Prostate gland (tissue), 2 donors: ENCODE results near the gene FALEC. TPM values are rescaled to one million over a fixed set of nuclear protein-coding genes. Genes with fewer than 3 reads are reported as not detected.

ENCODE experiments used
- DNase-seq: peaks from one replicate; pipeline ENCODE4 v3.0.0-alpha.2; 2019; ENCODE audit warnings: low spot score
- H3K27ac ChIP-seq, 2 donors: fragments of 200-600 bp; sonication (generic); 2 replicates each; pipeline ENCODE4 v1.5.1; 2017 to 2019
- H3K27me3 ChIP-seq: fragments of 200-600 bp; sonication (generic); replicated peaks from 2 replicates; pipeline ENCODE4 v1.5.1; 2019; ENCODE audit not compliant: insufficient read depth
- H3K36me3 ChIP-seq, 2 donors: fragments of 200-600 bp; sonication (generic); 1 replicate in 1 of 2; 2 replicates in 1 of 2; pipeline versions ENCODE4 v1.5.1 to v1.8.1; 2017 to 2019
- H3K4me1 ChIP-seq: fragments of 200-600 bp; sonication (generic); replicated peaks from 2 replicates; pipeline ENCODE4 v1.5.1; 2019
- H3K4me3 ChIP-seq, 2 donors: fragments of 200-600 bp; sonication (generic); 2 replicates each; pipeline ENCODE4 v1.5.1; 2017 to 2019
- H3K9me3 ChIP-seq: fragments of 200-600 bp; sonication (generic); 2 replicates; pipeline ENCODE4 v1.5.1; 2017
- CTCF ChIP-seq, 4 experiments: fragments of 200-600 bp in 2 of 4; fragments of 450-650 bp in 2 of 4; sonication (generic) in 2 of 4; IDR thresholded peaks; 1 replicate in 3 of 4; 2 replicates in 1 of 4; pipeline ENCODE4 v1.5.1; 2016 to 2019; ENCODE audit warnings: antibody characterized with exemption in 4 of 4, mild to moderate bottlenecking in 2 of 4, moderate library complexity in 2 of 4
- POLR2A ChIP-seq: fragments of 450-650 bp; IDR thresholded peaks from one replicate; pipeline ENCODE4 v1.6.1; 2016; ENCODE audit warnings: antibody characterized with exemption, mild to moderate bottlenecking
- POLR2AphosphoS5 ChIP-seq: sonication (generic); formaldehyde crosslinking; IDR thresholded peaks from one replicate; pipeline ENCODE4 v1.6.1; 2017; ENCODE audit warnings: antibody characterized with exemption
- WGBS: methylation state at CpG from one replicate; pipeline ENCODE4 v1.1.5; 2018; 5-methylcytosine and 5-hydroxymethylcytosine counted together
- intact Hi-C: fragments of 100-400 bp; cut with DNase I; formaldehyde crosslinking; loops from one replicate; pipeline ENCODE4 v1.14.2; 2022
- total RNA-seq, 2 donors: library from RNA; depleted of rRNA; stranded (reverse); fragments of >200 nt; gene quantifications; one replicate each; pipeline ENCODE4 v1.1.0, GENCODE V29; 2016

Gene FALEC
- total RNA-seq, 2 donors from 2014 or later = not detected

GRCh38 chr1:150521196-150521968 lies 5.8 kb downstream of the FALEC start:
- Histone ChIP-seq H3K4me1 (no peaks in the 10 kb centered on the region), H3K36me3 (no peaks in the 10 kb centered on the region), H3K9me3 (no peaks in the 10 kb centered on the region), H3K27ac (no peak overlapping the region), H3K4me3 (no peak overlapping the region), H3K27me3 (no peaks in the 10 kb centered on the region)
- TF ChIP-seq POLR2AphosphoS5 (no peak), POLR2A (no peak), CTCF (IDR thresholded peaks at IDR 0.05) (no peak)
- no peak for DNase-seq
- intact Hi-C loops = no loop called here
- 28% methylated on average over 1 of the region's 1 CpG for WGBS

- 83% methylated on average over 3 of the region's 3 CpGs for WGBS
- H3K27ac ChIP-seq = no peak overlapping the region
- H3K9me3 ChIP-seq = no peaks in the 10 kb centered on the region
- no peaks in the 10 kb centered on the region for H3K36me3 ChIP-seq
- DNase-seq = no peak
- no peak overlapping the region for H3K4me3 ChIP-seq
- intact Hi-C loops = no loop called here
- H3K27me3 ChIP-seq = no peaks in the 10 kb centered on the region
- TF ChIP-seq POLR2A (no peak), CTCF (IDR thresholded peaks at IDR 0.05) (no peak), POLR2AphosphoS5 (no peak)
- no peaks in the 10 kb centered on the region for H3K4me1 ChIP-seq
Observed at GRCh38 chr1:150525348-150525747, 9.8 kb downstream of the FALEC start.

GRCh38 chr1:150528196-150528595 lies 12.6 kb downstream of the FALEC start:
- no peaks in the 10 kb centered on the region for H3K36me3 ChIP-seq
- TF ChIP-seq CTCF (IDR thresholded peaks at IDR 0.05) = no peak
- TF ChIP-seq POLR2AphosphoS5 = no peak
- TF ChIP-seq POLR2A = no peak
- intact Hi-C loops = no loop called here

GRCh38 chr1:150529017-150529416 lies 13.5 kb downstream of the FALEC start:
- DNase-seq = no peak
- TF ChIP-seq POLR2AphosphoS5 (peak; percentile 15), POLR2A (no peak)
- WGBS = 16% methylated on average over 4 of the region's 4 CpGs
- H3K36me3 ChIP-seq = no peaks in the 10 kb centered on the region
- intact Hi-C loops = no loop called here
- no peaks in the 10 kb centered on the region for H3K27me3 ChIP-seq
- no peak overlapping the region for H3K4me3 ChIP-seq
- no peaks in the 10 kb centered on the region for H3K4me1 ChIP-seq
- no peaks in the 10 kb centered on the region for H3K9me3 ChIP-seq
- peak overlapping the region in 1 of 2 donors; percentile 27 for H3K27ac ChIP-seq

More at GRCh38 chr1:150528196-150528595, 12.6 kb downstream of the FALEC start:
- Histone ChIP-seq H3K9me3 (no peaks in the 10 kb centered on the region), H3K27me3 (no peaks in the 10 kb centered on the region), H3K4me3 (no peak overlapping the region), H3K4me1 (no peaks in the 10 kb centered on the region), H3K27ac (no peak overlapping the region)
- 84% methylated on average over 1 of the region's 1 CpG for WGBS
- no peak for DNase-seq

- Histone ChIP-seq H3K4me3 (no peak overlapping the region), H3K27me3 (no peaks in the 10 kb centered on the region), H3K9me3 (no peaks in the 10 kb centered on the region), H3K4me1 (no peaks in the 10 kb centered on the region), H3K36me3 (no peaks in the 10 kb centered on the region), H3K27ac (no peak overlapping the region)
- no peak for DNase-seq
- intact Hi-C loops = loop anchor here (5.0 kb wide), 2 partner anchors 43 to 58 kb away; partner anchors contain the start of gene TARS2
- TF ChIP-seq POLR2A (no peak), CTCF (IDR thresholded peaks at IDR 0.05) (no peak), POLR2AphosphoS5 (no peak)
- 95% methylated on average over 14 of the region's 14 CpGs for WGBS
Observed at GRCh38 chr1:150530491-150531159, 15.1 kb downstream of the FALEC start.
